ENCODE results near the gene NRXN2.

DNA sequence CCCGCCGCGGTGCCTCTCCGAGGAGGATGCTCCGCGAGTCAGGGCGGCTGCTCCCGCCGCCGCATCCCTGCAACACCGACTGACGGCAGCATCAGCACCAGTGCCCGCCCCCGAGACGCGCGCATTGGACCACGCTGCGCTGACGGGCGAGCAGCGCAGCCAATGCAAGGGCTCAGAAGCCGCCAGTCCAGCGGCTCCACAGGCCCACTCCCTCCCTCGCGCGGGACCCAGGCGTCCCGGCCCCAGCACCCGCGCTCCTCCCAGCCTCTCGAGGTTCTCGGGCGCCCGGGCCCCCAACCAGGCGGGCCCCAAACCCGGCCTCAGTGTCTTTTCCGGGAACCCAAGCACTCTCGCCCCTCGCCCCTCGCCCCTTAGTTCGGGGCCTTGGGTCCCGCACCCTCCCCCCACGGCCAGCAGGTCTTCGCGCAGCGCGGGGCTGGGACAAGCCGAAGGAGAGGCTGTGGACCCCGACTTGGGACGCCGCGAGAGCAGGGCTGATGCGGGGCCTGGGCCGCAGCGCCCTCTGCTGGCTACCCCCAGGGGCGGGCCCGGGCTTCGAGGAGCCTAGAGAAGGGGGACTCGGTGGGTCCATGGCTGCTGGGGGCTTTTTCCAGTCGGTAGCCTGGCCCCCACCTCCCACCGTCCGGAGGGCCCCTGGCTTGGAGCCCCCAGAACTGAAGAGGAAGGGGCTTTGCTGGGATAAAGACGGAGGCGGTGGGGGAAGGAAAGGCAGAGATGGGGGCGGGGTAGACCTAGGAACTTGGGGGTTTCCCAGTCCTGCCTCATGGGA, at the start of gene NRXN2:
- TF ChIP-seq MEIS1 (CRISPR knock-in tag; IDR thresholded peaks at IDR 0.05; ENCODE audit: borderline replicate concordance) (no peak), EZH2 (conservative IDR thresholded peaks at IDR 0.05; ENCODE audit: low read depth, low read length) (no peak), ZNF878 (CRISPR knock-in tag; IDR thresholded peaks at IDR 0.05) (no peak), SOX6 (IDR thresholded peaks at IDR 0.05) (no peak), SOX6 (CRISPR knock-in tag; IDR thresholded peaks at IDR 0.05) (no peak), ZNF75D (CRISPR knock-in tag; IDR thresholded peaks at IDR 0.05; ENCODE audit: borderline replicate concordance) (no peak), SMARCC2 (IDR thresholded peaks at IDR 0.05) (no peak), TARDBP (CRISPR knock-in tag; IDR thresholded peaks at IDR 0.05) (no peak), NFE2L2 (IDR thresholded peaks at IDR 0.05; ENCODE audit: low read length) (no peak), NFYC (CRISPR knock-in tag; IDR thresholded peaks at IDR 0.05) (peak; percentile 88), SMAD1 (CRISPR knock-in tag; IDR thresholded peaks at IDR 0.05; ENCODE audit: borderline replicate concordance, low read depth) (no peak)
- TF ChIP-seq, protein P1, sequence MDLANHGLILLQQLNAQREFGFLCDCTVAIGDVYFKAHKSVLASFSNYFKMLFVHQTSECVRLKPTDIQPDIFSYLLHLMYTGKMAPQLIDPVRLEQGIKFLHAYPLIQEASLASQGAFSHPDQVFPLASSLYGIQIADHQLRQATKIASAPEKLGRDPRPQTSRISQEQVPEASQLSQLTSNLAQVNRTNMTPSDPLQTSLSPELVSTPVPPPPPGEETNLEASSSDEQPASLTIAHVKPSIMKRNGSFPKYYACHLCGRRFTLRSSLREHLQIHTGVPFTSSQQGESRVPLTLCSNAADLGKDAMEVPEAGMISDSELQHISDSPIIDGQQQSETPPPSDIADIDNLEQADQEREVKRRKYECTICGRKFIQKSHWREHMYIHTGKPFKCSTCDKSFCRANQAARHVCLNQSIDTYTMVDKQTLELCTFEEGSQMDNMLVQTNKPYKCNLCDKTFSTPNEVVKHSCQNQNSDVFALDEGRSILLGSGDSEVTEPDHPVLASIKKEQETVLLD (CRISPR knock-in tag; IDR thresholded peaks at IDR 0.05; ENCODE audit: low read depth), result no peak
- TF ChIP-seq, protein P2, sequence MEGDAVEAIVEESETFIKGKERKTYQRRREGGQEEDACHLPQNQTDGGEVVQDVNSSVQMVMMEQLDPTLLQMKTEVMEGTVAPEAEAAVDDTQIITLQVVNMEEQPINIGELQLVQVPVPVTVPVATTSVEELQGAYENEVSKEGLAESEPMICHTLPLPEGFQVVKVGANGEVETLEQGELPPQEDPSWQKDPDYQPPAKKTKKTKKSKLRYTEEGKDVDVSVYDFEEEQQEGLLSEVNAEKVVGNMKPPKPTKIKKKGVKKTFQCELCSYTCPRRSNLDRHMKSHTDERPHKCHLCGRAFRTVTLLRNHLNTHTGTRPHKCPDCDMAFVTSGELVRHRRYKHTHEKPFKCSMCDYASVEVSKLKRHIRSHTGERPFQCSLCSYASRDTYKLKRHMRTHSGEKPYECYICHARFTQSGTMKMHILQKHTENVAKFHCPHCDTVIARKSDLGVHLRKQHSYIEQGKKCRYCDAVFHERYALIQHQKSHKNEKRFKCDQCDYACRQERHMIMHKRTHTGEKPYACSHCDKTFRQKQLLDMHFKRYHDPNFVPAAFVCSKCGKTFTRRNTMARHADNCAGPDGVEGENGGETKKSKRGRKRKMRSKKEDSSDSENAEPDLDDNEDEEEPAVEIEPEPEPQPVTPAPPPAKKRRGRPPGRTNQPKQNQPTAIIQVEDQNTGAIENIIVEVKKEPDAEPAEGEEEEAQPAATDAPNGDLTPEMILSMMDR (CRISPR knock-in tag; IDR thresholded peaks at IDR 0.05), result peak; percentile 83
